HG03108 (cell line): ENCODE data around the gene SNAI1.
A peak's percentile ranks its signal among the peaks of the same experiment; 100 is the strongest.
"Not testable (repeated sequence)": the region's sequence is repeated elsewhere in the genome, so short reads cannot be mapped to it uniquely, and the experiment has no call there.

Experiments
- ATAC-seq: cut with Tn5 transposase; IDR thresholded peaks from one replicate; pipeline ENCODE4 v1.9.1; 2021; ENCODE audit warnings: moderate library complexity; ENCODE audit not compliant: unreplicated experiment

SNAI1 gene

DNA sequence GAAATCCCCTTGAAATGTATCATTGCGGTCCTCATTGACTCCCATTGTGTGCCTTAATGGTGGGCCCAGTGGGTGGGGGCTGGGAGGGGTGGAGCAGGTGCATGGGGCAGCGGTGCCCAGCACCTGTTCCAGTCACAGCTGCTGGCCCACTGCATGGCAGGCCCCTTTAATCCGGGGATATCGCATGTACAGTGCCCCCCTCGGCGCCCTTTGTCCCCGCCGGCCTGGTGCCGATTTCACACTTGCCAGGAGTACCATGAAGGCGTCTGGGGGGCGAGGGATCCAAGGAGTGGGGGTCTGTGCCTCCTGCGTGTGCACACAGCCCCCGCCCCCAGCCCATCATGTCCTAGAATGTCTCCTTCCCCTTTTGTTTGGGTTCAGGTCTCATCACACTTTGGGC lies 2.8 kb downstream of the SNAI1 start:
- no peak for ATAC-seq

DNA sequence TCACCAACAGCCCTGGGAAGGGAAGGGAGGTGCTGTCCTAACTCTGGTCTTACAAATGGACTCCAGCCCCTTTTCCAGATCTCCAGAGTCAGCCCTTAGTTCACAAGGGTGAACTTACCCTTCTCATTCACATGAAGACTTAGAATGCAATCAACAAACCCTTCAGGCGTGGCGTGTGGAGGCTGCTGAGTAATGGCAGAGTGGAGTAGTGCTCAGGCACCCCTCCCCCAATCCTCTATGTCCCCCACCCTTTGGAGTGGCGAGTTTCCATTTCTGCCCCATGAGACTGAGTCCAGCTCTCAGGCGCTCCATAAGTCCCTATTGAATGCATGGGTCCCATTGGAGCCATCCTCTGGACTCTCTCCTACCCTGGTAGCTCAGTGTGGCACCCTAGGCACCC lies 3.3 kb downstream of the SNAI1 start:
- no peak for ATAC-seq

DNA sequence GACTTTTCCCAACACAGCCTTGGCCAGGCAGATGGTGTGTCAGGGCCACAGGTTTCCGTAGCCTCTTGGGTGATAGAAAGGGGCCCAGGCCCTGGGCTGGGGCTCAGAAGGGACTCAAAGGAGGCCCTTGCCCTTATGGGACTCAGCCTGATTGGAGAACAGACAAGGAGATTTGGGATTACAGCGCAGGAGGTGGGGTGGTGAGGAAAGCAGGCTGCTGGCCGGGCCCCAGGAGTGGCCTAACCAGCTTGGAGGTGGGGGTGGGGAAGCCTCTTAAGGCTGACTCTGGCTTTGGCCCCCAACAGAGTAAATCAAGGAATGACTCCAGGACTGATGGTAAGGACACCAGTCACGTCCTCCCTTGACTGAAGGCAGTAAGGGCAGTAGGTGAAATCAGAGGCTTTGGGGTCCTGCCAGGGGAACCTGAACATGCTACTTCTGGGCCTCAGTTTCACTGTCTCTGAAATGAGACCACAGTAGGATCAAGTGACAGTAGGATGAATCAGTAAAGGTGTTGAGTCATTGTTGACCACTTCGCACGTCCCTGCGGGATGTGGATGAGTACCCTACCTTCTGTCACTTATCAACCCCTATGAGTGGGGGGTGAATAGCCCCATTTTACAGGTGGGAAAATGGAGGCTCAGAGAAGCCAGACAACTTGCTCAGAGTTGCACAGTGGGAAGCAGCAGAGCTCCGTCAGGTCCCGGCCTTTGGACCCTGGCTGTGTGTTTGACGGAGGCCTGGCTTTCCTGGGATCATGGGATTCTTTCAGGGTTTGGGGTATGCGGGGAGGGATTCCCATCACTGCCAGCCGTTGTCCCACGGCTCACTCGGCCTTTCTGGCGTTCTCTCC lies 4.5 kb downstream of the SNAI1 start:
- ATAC-seq, result no peak

DNA sequence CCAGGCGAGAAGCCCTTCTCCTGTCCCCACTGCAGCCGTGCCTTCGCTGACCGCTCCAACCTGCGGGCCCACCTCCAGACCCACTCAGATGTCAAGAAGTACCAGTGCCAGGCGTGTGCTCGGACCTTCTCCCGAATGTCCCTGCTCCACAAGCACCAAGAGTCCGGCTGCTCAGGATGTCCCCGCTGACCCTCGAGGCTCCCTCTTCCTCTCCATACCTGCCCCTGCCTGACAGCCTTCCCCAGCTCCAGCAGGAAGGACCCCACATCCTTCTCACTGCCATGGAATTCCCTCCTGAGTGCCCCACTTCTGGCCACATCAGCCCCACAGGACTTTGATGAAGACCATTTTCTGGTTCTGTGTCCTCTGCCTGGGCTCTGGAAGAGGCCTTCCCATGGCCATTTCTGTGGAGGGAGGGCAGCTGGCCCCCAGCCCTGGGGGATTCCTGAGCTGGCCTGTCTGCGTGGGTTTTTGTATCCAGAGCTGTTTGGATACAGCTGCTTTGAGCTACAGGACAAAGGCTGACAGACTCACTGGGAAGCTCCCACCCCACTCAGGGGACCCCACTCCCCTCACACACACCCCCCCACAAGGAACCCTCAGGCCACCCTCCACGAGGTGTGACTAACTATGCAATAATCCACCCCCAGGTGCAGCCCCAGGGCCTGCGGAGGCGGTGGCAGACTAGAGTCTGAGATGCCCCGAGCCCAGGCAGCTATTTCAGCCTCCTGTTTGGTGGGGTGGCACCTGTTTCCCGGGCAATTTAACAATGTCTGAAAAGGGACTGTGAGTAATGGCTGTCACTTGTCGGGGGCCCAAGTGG lies 5.3 kb downstream of the SNAI1 start:
- ATAC-seq, result no peak

DNA sequence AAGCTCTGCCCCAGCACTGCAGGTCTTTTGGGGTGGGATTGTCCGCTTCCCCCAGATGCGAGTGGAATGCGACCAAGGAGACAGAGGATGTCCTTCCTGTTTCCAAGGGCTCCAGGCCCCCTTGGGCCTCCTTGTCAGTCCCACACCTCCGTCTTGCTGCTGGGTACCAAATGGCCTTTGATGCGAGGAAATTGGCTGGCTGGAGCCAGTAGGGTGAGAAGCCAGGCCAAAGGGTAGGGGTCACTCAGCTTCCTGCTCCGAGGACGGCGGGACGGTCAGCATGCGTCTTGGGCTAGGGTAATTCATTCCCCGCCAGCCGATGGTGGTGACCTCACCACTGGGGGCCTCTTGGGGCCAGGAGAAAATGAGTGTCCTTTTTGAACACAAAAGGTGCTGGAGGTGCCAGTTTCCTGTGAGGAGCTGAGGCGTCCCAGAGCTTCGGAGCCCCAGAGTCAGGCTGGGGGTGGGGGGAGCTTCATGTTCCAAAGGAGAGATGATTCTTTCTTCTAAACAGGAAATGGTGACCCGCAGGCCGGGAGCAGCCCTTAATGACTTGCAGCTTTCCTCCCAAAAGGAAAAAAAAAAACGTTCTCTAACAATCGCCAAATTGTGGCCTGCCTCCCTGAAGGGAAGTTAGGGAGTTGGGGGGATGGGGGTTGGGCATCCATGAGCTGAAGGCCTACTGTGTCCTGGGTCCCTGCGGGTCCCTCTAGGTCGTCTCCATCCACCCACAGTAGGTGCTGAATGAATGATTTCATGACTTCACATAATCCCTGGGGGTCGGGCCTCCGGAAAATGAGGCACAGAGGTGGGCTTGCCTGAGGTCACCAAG lies 6.7 kb downstream of the SNAI1 start:
- no peak for ATAC-seq

DNA sequence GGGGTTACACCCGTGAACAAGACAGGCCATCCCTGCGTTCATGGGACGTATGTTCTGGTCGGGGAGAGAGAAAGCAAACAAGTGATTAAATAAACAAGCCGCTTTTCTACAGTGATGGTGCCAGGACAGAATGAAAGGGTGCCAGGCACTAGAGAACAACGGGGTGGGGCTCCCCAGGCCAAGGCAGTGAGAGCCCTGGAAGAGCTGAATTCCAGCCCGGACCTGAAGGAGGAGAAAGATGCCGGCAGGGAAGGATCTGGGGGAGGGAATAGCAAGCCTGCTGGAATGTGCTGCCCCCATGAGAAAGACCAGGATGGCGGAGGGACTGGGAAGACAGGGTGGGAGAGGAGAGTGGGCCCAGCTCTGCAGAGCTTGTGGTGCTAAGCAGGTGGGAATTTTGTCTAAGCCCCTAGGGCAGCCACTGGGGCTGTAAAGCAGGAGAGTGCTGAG lies 7.5 kb downstream of the SNAI1 start:
- ATAC-seq, result no peak

DNA sequence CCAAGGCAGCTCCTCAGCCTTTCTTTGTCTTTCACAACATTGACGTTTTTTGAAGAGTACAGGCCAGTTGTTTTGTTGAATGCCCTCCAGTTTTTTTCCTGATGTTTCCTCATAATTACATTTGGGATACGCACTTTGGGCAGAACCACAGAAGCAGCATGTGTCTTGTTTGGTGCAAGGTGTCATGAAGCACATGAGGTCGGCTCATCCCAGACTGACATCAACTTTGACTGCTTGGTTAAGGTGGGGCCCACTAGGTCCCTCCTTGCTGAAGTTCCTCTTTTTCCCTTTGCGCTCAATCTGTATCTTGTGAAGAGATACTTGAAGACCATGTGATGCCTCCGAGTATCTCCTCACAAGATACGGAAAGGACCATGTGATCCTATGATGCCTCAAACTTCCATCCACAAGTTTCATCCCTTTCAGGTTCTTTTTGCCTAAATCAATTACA lies 10.5 kb downstream of the SNAI1 start:
- no peak for ATAC-seq

DNA sequence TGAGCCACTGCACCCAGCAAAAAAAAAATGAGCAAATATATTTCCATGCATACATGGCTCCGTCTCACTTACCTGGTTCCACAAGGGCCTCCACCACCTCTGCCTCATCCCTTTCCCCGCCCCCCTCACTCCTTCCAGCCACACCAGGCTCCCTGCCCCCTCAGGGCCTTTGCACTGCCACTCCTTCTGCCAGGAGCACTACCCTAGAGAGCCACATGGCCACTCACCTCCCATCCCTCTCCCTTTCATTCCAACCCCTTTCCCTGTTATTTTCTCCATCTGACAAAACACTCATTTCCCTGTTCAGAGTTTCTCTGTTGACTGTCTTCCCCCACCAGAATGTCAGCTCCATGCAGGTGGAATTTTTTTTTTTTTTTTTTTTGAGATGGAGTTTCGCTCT lies 12.8 kb downstream of the SNAI1 start:
- ATAC-seq, result no peak

DNA sequence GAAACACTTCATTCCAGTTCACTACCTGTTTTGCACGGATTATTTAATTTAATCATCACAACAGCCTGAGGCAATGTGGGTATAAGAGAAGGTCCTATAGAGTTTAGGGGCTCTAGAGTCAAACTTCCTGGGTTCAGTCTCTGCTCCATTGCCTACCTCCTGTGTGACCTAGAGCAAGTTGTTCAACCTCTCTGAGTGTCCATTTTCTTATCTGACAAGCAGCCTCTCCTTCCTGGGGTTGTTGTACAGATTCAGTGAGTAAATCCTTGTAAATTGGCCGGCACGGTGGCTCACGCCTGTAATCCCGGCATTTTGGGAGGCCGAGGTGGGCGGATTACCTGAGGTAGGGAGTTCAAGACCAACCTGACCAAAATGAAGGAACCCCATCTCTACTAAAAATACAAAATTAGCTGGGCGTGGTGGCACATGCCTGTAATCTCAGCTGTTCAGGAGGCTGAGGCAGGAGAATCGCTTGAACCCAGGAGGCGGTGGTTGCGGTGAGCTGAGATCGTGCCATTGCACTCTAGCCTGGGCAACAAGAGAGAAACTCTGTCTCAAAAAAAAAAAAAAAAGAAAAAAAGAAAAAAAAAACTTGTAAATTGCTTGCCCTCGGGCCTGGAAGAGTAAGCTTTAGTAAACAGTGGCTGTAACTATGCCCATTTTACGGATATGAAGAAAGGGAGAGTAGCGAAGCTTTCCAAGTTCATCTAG lies 15.9 kb downstream of the SNAI1 start:
- ATAC-seq, result not testable (repeated sequence)

DNA sequence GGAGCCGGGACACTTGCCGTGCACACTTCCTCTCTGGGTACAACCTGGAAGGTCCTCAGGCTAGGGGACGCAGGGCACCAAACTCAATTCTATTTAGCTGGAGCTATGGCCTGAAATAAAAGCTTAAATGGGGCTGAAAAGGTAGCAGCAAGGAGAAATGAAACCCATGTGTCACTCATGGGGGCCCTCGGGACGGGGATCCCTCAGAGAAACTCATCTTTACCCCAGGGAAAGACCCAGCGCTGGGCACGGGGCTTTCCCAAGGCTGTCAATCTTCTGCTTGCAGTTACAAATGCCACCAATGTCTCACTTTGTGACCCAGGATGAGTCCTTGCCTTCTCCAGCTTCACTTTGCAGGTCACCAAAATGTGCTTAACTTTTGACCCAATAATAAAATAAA lies 16.5 kb downstream of the SNAI1 start:
- ATAC-seq, result peak; percentile 51

DNA sequence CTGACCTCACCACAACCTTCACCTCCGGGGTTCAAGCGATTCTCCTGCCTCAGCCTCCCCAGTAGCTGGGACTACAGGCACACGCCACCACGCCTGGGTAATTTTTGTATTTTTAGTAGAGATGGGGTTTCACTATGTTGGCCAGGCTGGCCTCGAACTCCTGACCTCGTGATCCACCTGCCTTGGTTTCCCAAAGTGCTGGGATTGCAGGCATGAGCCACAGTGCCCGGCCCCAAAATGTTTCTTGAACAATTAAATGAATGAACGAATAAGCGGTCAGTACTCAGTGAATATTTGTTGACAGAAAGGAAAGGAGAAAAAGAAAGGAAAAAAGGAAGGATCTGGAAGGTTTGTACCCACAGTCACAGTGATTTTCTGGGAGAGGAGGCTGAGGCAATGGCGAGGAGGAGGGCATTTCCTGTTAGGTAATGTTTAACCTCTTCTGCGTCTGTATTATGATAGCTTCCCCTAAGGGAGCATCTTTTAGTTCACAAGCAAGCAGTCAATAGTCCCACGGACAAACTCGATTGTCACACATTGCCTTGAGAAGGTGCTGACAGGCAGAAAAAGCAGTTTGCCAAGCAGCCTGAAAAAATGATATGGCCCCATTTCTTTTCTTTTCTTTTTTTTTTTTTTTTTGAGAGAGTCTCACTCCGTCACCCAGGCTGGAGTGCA lies 17.9 kb downstream of the SNAI1 start:
- not testable (repeated sequence) for ATAC-seq

DNA sequence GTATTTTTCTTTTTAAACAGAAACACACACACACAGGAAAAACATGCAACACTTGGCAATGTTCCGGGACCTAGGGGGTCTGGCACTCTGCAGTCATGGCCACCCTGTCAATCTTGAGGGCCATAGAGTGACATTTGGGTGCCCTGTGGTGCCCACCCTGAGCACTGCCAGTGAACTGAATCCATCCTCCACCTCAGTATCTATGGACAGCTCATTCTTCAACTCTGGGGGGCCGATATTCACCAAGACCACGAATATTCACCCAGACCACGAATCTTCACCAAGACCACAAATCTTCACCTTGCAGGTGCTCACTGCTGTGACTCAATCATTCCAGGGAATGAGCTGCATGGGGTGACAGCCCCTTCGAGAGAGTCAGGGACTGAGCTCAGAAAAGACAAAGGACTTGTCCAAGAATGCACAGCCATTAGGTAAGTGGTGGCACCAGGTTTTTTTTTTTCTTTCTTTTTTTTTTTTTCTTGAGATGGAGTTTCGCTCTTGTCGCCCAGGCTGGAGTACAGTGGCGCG lies 19.1 kb downstream of the SNAI1 start:
- ATAC-seq, result no peak

DNA sequence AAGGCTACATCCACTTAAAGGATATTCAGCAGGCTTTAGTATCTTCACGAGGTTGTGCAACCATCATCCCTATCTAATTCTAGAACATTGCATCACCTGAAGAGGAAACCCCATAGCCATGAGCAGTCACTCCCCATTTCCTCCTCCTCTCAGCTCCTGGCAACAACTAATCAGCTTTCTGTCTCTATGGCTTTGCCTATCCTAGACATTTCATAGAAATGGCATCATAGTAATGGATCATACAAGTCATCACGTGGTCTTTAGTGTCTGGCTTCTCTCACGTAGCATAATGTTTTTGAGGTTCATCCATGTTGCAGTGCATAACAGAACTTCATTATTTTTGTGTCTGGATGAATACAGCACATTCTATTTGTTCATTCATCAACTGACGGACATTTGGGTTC lies 20.5 kb downstream of the SNAI1 start:
- no peak for ATAC-seq

DNA sequence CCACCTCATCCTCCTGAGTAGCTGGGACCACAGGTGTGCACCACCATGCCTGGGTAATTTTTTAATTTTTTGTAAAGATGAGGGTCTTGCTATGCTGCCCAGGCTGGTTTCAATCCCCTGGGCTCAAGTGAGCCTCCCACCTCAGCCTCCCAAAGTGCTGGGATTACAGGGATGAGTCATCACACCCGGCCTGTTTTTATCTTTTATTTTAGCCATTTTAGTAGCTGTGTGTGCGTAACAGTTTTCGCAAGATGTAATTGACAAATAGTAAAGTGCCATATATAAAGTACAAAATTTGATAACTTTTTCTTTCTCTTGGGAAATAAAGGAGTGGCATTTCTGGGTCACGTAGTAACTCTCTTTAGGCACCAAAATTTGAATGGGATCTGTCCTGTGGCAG lies 21.4 kb downstream of the SNAI1 start:
- ATAC-seq, result no peak

DNA sequence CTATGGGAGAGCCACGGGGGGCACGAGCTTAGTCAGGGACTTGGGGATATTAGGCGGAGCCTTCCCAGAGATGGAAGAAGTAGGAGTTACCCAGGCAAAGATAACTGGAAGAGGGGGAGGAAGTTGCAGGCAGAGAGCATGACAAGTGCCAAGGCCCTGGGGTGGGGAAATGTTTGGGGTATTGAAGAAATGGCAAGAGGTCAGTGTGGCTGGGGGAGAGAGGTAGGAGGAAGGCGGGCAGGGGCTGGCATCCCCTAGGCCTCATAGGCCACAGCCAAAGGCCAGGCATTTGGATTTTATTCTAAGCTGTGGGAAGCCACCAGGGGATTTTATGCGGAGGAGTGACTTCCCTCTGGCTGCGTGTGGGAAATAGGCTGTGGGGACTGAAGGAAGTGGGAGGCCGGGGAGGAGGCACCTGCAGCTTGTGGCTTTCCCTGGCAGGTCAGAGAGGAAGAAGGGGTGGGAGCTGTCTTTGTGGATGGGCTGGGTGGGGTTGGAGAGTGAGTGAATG lies 22.7 kb downstream of the SNAI1 start:
- ATAC-seq, result no peak

DNA sequence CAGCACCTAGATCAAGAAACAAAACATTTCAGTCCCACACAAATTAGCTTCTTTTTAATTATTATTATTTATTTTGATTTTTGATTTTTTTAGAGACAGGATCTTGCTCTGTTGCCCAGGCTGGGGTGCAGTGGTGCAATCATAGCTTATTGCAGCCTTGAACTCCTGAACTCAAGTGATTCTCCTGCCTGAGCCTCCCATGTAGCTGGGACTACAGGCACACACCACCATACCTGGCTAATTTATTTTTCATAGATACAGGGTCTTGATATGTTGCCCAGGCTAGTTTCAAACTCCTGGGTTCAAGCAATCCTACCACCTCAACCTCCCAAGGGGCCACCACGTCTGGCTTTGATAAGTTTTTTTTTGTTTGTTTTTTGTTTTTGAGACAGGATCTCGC lies 24.6 kb downstream of the SNAI1 start:
- ATAC-seq, result no peak

DNA sequence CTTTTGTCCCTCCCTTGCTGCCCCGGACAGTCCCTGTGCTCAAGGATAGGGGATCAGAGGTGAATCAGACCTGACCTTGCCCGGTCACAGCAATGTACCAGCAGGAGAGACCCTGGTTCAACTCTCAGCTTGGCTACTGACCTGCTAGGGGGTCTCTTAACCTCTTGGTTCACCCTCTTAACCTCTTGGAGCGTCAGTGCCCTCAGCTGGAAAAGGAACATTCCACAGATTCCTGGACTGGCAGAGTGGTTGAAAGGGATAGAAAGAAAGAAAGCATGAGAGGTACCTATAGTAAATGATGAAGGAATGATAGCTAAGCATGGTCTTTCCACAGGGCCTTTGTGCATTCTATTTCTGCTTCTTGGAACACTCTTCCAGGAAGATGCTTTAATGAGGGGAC lies 25.2 kb downstream of the SNAI1 start:
- ATAC-seq, result no peak

DNA sequence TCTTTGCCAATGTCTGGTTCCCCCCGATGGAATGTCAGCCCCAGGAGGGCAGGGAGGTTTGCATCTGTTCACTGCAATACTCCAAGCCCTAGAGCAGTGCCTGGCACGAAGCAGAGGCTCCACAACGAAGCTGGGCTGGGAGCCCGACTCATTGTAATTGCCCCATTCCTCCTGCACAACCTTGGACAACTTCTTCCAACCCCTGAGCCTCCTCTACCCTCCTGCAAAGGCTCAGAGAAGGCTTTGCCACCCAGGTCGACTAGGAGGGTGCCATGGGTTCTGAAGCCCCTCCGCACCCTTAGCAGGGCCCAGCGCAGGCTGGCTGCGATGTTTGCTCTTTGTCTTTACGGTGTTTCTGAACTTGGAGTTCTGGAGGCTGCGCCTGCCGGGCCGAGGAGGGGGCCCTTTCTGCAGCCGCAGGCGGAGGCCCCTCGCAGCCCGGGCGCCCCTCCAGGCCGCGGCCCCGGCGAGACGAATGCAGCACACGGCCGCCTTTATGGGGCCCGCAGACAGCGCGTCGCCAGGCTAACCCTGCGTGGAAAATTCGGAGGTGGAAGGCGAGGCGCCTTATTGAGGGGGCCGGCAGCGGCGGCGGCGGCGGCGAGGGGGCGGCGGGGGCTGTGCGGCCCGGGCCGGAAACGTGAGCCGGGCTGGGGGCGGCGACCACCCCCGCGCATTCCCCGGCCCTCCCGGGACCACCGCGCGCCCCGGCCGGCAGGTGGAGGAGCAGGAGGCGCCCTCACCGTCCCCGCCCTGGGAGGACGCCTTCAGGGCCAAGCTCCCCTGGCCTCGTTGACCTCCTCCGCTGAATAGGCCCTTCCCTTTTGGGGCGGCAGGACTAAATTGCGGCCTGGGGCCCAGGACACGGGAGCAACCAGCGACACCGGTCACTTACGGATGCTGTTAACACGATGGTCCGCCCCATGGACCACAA lies 27.0 kb downstream of the SNAI1 start:
- no peak for ATAC-seq
